ENCODE measurements around the gene BSDC1. TPM values are rescaled to one million over a fixed set of nuclear protein-coding genes. Genes with fewer than 3 reads are reported as not detected.

BSDC1 gene
- total RNA-seq, 1 donor from 2014 or later = 79.0 TPM

GRCh38 chr1:32341971-32342370, 52.3 kb downstream of the BSDC1 start:
- H3K27ac Mint-ChIP-seq (ENCODE audit: unreplicated experiment) = no peak overlapping the region
- peaks cover 29% of the 10 kb centered on the region for H3K27me3 Mint-ChIP-seq (ENCODE audit: unreplicated experiment)

DNA sequence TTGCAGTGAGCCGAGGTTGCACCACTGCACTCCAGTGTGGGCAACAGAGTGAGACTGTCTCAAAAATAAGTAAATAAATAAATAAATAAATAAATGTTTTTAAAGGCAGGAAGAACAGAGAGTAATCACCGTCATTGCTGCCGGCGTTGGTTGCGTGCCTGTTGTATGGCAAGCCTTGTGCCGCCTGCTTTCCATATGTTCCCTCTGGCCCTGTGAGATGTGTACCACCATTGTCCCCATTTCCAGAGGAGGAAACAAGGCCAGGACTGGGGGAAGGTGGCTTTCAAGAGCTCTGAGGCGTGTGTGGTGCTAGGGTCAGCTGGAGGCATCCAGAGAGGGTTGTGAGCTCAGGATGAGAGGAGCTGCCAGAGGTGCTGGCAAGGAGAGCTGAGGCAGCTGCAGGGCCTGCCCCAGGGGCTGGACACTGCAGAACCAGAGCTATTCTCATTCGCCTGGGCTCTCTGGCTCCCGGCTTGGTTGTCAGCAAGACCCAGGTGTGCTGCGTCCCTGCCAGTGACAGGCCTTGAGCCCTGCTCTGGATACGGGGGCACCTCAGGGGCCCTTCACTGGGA, 53.0 kb downstream of the BSDC1 start:
- Mint-ChIP-seq H3K4me3 (ENCODE audit: unreplicated experiment) (no peak overlapping the region), H3K4me1 (ENCODE audit: unreplicated experiment) (peaks cover 32% of the 10 kb centered on the region), H3K36me3 (ENCODE audit: low read depth, unreplicated experiment) (peaks cover 13% of the 10 kb centered on the region), H3K9me3 (ENCODE audit: unreplicated experiment) (no peaks in the 10 kb centered on the region), H3K27ac (ENCODE audit: unreplicated experiment) (no peak overlapping the region), H3K27me3 (ENCODE audit: unreplicated experiment) (peaks cover 31% of the 10 kb centered on the region)
- no peak for DNase-seq (ENCODE audit: low spot score)
- no peak for TF ChIP-seq CTCF (IDR thresholded peaks at IDR 0.05; ENCODE audit: unreplicated experiment)

More at GRCh38 chr1:32341971-32342370, 52.3 kb downstream of the BSDC1 start:
- Mint-ChIP-seq H3K9me3 (ENCODE audit: unreplicated experiment) (no peaks in the 10 kb centered on the region), H3K36me3 (ENCODE audit: low read depth, unreplicated experiment) (peaks cover 11% of the 10 kb centered on the region), H3K4me1 (ENCODE audit: unreplicated experiment) (peaks cover 35% of the 10 kb centered on the region), H3K4me3 (ENCODE audit: unreplicated experiment) (no peak overlapping the region)
- no peak for DNase-seq (ENCODE audit: low spot score)
- no peak for TF ChIP-seq CTCF (IDR thresholded peaks at IDR 0.05; ENCODE audit: unreplicated experiment)

- H3K27ac Mint-ChIP-seq (ENCODE audit: unreplicated experiment) = no peak overlapping the region
- no peak for DNase-seq (ENCODE audit: low spot score)
- H3K9me3 Mint-ChIP-seq (ENCODE audit: unreplicated experiment) = no peaks in the 10 kb centered on the region
- H3K4me3 Mint-ChIP-seq (ENCODE audit: unreplicated experiment) = peak overlapping the region; percentile 63
- H3K4me1 Mint-ChIP-seq (ENCODE audit: unreplicated experiment) = peaks cover 32% of the 10 kb centered on the region
- TF ChIP-seq CTCF (IDR thresholded peaks at IDR 0.05; ENCODE audit: unreplicated experiment) = no peak
- H3K36me3 Mint-ChIP-seq (ENCODE audit: low read depth, unreplicated experiment) = peaks cover 13% of the 10 kb centered on the region
- H3K27me3 Mint-ChIP-seq (ENCODE audit: unreplicated experiment) = peaks cover 29% of the 10 kb centered on the region
Measured at GRCh38 chr1:32339363-32339978, 54.8 kb downstream of the BSDC1 start.

GRCh38 chr1:32338637-32339145, 55.5 kb downstream of the BSDC1 start:
- TF ChIP-seq CTCF (IDR thresholded peaks at IDR 0.05; ENCODE audit: unreplicated experiment) = no peak
- Mint-ChIP-seq H3K27ac (ENCODE audit: unreplicated experiment) (peak overlapping the region; percentile 90), H3K9me3 (ENCODE audit: unreplicated experiment) (no peaks in the 10 kb centered on the region), H3K4me3 (ENCODE audit: unreplicated experiment) (peak overlapping the region; percentile 81), H3K4me1 (ENCODE audit: unreplicated experiment) (peaks cover 38% of the 10 kb centered on the region), H3K27me3 (ENCODE audit: unreplicated experiment) (peaks cover 34% of the 10 kb centered on the region), H3K36me3 (ENCODE audit: low read depth, unreplicated experiment) (peaks cover 20% of the 10 kb centered on the region)
- DNase-seq (ENCODE audit: low spot score) = no peak
